Hippocampal formation (tissue), 2 donors: ENCODE results near the gene FAM193A.
A peak's percentile ranks its signal among the peaks of the same experiment; 100 is the strongest.
"Not testable (repeated sequence)": the region's sequence is repeated elsewhere in the genome, so short reads cannot be mapped to it uniquely, and the experiment has no call there.

Experiments used
- DNase-seq, 2 donors: peaks; one replicate each; lab custom pipeline; 2025; lab: John Stamatoyannopoulos, UW

FAM193A gene

GRCh38 chr4:2536193-2537010 is at the start of gene FAM193A:
Gene FAM193A (plus strand): TSS chr4:2536647. CDS start chr4:2536916, 269 bp downstream.
- DNase-seq = peak; percentile 99

- no peak for DNase-seq
These were observed 49.5 kb upstream of the FAM193A start for GRCh38 chr4:2486981-2487380.

GRCh38 chr4:2487632-2488031 is 48.8 kb upstream of the FAM193A start:
- DNase-seq = no peak

GRCh38 chr4:2489081-2489805 is 47.2 kb upstream of the FAM193A start:
- no peak for DNase-seq

GRCh38 chr4:2489841-2490552 is 46.5 kb upstream of the FAM193A start:
- no peak for DNase-seq

GRCh38 chr4:2492970-2493369 is 43.5 kb upstream of the FAM193A start:
- DNase-seq = no peak

GRCh38 chr4:2494992-2495391 is 41.5 kb upstream of the FAM193A start:
- no peak for DNase-seq

GRCh38 chr4:2497324-2497723 is 39.1 kb upstream of the FAM193A start:
- no peak for DNase-seq

- DNase-seq = peak in 1 of 2 donors; percentile 30
These were observed 38.5 kb upstream of the FAM193A start for GRCh38 chr4:2497931-2498330.

- no peak for DNase-seq
These were observed 35.9 kb upstream of the FAM193A start for GRCh38 chr4:2500547-2500946.

- DNase-seq = no peak
These were observed 35.3 kb upstream of the FAM193A start for GRCh38 chr4:2501034-2501594.

GRCh38 chr4:2503809-2504208 is 32.6 kb upstream of the FAM193A start:
- DNase-seq = no peak

- no peak for DNase-seq
These were observed 29.2 kb upstream of the FAM193A start for GRCh38 chr4:2507259-2507658.

- no peak for DNase-seq
These were observed 28.6 kb upstream of the FAM193A start for GRCh38 chr4:2507855-2508254.

GRCh38 chr4:2510351-2511259 is 25.8 kb upstream of the FAM193A start:
- no peak for DNase-seq

GRCh38 chr4:2511645-2512131 is 24.8 kb upstream of the FAM193A start:
- DNase-seq = no peak

- DNase-seq = no peak
These were observed 23.9 kb upstream of the FAM193A start for GRCh38 chr4:2512396-2513135.

- DNase-seq = not testable (repeated sequence)
These were observed 22.3 kb upstream of the FAM193A start for GRCh38 chr4:2514193-2514592.

- not testable (repeated sequence) for DNase-seq
These were observed 21.5 kb upstream of the FAM193A start for GRCh38 chr4:2514944-2515343.

GRCh38 chr4:2515830-2516550 is 20.5 kb upstream of the FAM193A start:
- DNase-seq = no peak
